HG03039 (cell line): ENCODE results near the gene TSPAN32.
"Not testable (repeated sequence)": the region's sequence is repeated elsewhere in the genome, so short reads cannot be mapped to it uniquely, and the experiment has no call there.

Source experiments
- ATAC-seq: cut with Tn5 transposase; IDR thresholded peaks from one replicate; pipeline ENCODE4 v1.9.1; 2021; ENCODE audit warnings: mild to moderate bottlenecking, moderate library complexity; ENCODE audit not compliant: unreplicated experiment

Gene TSPAN32

GRCh38 chr11:2280208-2280607 lies 21.6 kb upstream of the TSPAN32 start:
- ATAC-seq: no peak

GRCh38 chr11:2286350-2286749 lies 15.5 kb upstream of the TSPAN32 start:
- ATAC-seq: not testable (repeated sequence)

- ATAC-seq: no peak
Observed at GRCh38 chr11:2287091-2287490, 14.7 kb upstream of the TSPAN32 start.

- no peak for ATAC-seq
Observed at GRCh38 chr11:2289350-2289749, 12.5 kb upstream of the TSPAN32 start.

- ATAC-seq: no peak
Observed at GRCh38 chr11:2289859-2290258, 12.0 kb upstream of the TSPAN32 start.

- no peak for ATAC-seq
Observed at GRCh38 chr11:2290351-2290841, 11.4 kb upstream of the TSPAN32 start.

- ATAC-seq: no peak
Observed at GRCh38 chr11:2293531-2293971, 8.3 kb upstream of the TSPAN32 start.

GRCh38 chr11:2293984-2294925 lies 7.6 kb upstream of the TSPAN32 start:
- no peak for ATAC-seq

- no peak for ATAC-seq
Observed at GRCh38 chr11:2294926-2295290, 6.9 kb upstream of the TSPAN32 start.

GRCh38 chr11:2295971-2296912 lies 5.6 kb upstream of the TSPAN32 start:
- ATAC-seq: no peak

- ATAC-seq: no peak
Observed at GRCh38 chr11:2296913-2297622, 4.7 kb upstream of the TSPAN32 start.

GRCh38 chr11:2297623-2298030 lies 4.2 kb upstream of the TSPAN32 start:
- no peak for ATAC-seq

GRCh38 chr11:2298131-2298794 lies 3.5 kb upstream of the TSPAN32 start:
- no peak for ATAC-seq

GRCh38 chr11:2298795-2299761 lies 2.7 kb upstream of the TSPAN32 start:
- no peak for ATAC-seq

- no peak for ATAC-seq
Observed at GRCh38 chr11:2299773-2300172, 2.0 kb upstream of the TSPAN32 start.

GRCh38 chr11:2300290-2300935 lies 1.4 kb upstream of the TSPAN32 start:
- no peak for ATAC-seq

GRCh38 chr11:2300936-2301630 lies 730 bp upstream of the TSPAN32 start:
- no peak for ATAC-seq

GRCh38 chr11:2302306-2302895 lies 588 bp downstream of the TSPAN32 start:
- no peak for ATAC-seq
